Stromal cell of bone marrow (primary cell): ENCODE measurements around the gene HIRA.
"Not testable (repeated sequence)": the region's sequence is repeated elsewhere in the genome, so short reads cannot be mapped to it uniquely, and the experiment has no call there.

Source experiments
- DNase-seq: peaks from one replicate; pipeline ENCODE4 v3.0.0-alpha.2; 2012; ENCODE audit warnings: low read depth

The HIRA gene

GRCh38 chr22:19463491-19464469 lies 32.2 kb upstream of the HIRA start:
- DNase-seq, result peak; percentile 39

- no peak for DNase-seq
Measured at GRCh38 chr22:19463008-19463407, 31.5 kb upstream of the HIRA start.

GRCh38 chr22:19461506-19461905 lies 30.0 kb upstream of the HIRA start:
- no peak for DNase-seq

- DNase-seq, result no peak
Measured at GRCh38 chr22:19460036-19460435, 28.5 kb upstream of the HIRA start.

GRCh38 chr22:19457828-19458428 lies 26.4 kb upstream of the HIRA start:
- DNase-seq, result no peak

- no peak for DNase-seq
Measured at GRCh38 chr22:19456541-19456940, 25.0 kb upstream of the HIRA start.

GRCh38 chr22:19455585-19456370 lies 24.2 kb upstream of the HIRA start:
- no peak for DNase-seq

GRCh38 chr22:19455033-19455432 lies 23.5 kb upstream of the HIRA start:
- no peak for DNase-seq

- DNase-seq, result no peak
Measured at GRCh38 chr22:19454156-19454555, 22.6 kb upstream of the HIRA start.

- no peak for DNase-seq
Measured at GRCh38 chr22:19453718-19454117, 22.2 kb upstream of the HIRA start.

GRCh38 chr22:19451570-19451969 lies 20.0 kb upstream of the HIRA start:
- no peak for DNase-seq

GRCh38 chr22:19450363-19451175 lies 19.0 kb upstream of the HIRA start:
- no peak for DNase-seq

- no peak for DNase-seq
Measured at GRCh38 chr22:19449422-19449767, 17.9 kb upstream of the HIRA start.

GRCh38 chr22:19448739-19449421 lies 17.3 kb upstream of the HIRA start:
- DNase-seq, result no peak

- DNase-seq, result no peak
Measured at GRCh38 chr22:19448076-19448607, 16.6 kb upstream of the HIRA start.

GRCh38 chr22:19447330-19448075 lies 16.0 kb upstream of the HIRA start, which contains the start of gene C22orf39:
Gene C22orf39, minus strand, starts transcription at chr22:19447711. Its CDS starts 23 bp downstream, at chr22:19447688.
- peak; percentile 88 for DNase-seq

GRCh38 chr22:19446603-19447329 lies 15.2 kb upstream of the HIRA start:
- DNase-seq, result no peak

GRCh38 chr22:19445279-19445982 lies 13.9 kb upstream of the HIRA start:
- DNase-seq, result not testable (repeated sequence)
